Parathyroid adenoma (tissue), 2 donors: ENCODE data around the gene TFEB.

ENCODE experiments used
- H2AFZ ChIP-seq: fragments of 300-600 bp; sonication (generic); one replicate; pipeline ENCODE4 v1.7.0; 2017; ENCODE audit warnings: antibody characterized with exemption, mild to moderate bottlenecking
- H3K27ac ChIP-seq: fragments of 300-600 bp; sonication (generic); one replicate; pipeline ENCODE4 v1.7.0; 2017
- H3K27me3 ChIP-seq: fragments of 300-600 bp; sonication (generic); one replicate; pipeline ENCODE4 v1.7.0; 2017; ENCODE audit warnings: low read length; ENCODE audit not compliant: control insufficient read depth, insufficient read depth
- H3K36me3 ChIP-seq: fragments of 300-600 bp; sonication (generic); one replicate; pipeline ENCODE4 v1.7.0; 2017; ENCODE audit warnings: low read length; ENCODE audit not compliant: control insufficient read depth, insufficient read depth
- H3K4me1 ChIP-seq: fragments of 300-600 bp; sonication (generic); one replicate; pipeline ENCODE4 v1.7.0; 2017; ENCODE audit warnings: control low read depth
- H3K4me2 ChIP-seq: fragments of 300-600 bp; sonication (generic); one replicate; pipeline ENCODE4 v1.7.0; 2017; ENCODE audit warnings: low read length
- H3K4me3 ChIP-seq: fragments of 300-600 bp; sonication (generic); one replicate; pipeline ENCODE4 v1.7.0; 2017; ENCODE audit warnings: low read depth, low read length
- H3K79me2 ChIP-seq: fragments of 300-600 bp; sonication (generic); one replicate; pipeline ENCODE4 v1.7.0; 2017; ENCODE audit warnings: control low read depth
- H3K9ac ChIP-seq: fragments of 300-600 bp; sonication (generic); one replicate; pipeline ENCODE4 v1.7.0; 2017; ENCODE audit warnings: mild to moderate bottlenecking
- H3K9me3 ChIP-seq: fragments of 300-600 bp; sonication (generic); one replicate; pipeline ENCODE4 v1.7.0; 2017; ENCODE audit warnings: low read length; ENCODE audit not compliant: control insufficient read depth
- TF ChIP-seq, protein P1 (sequence below): fragments of 300-600 bp; sonication (generic); IDR thresholded peaks from one replicate; pipeline ENCODE4 v1.7.0; 2017; ENCODE audit warnings: antibody characterized with exemption, mild to moderate bottlenecking
- donor health status: primary hyperparathyroidism.

TFEB gene

GRCh38 chr6:41637194-41638001, 98.0 kb downstream of the TFEB start:
- TF ChIP-seq, protein P1, sequence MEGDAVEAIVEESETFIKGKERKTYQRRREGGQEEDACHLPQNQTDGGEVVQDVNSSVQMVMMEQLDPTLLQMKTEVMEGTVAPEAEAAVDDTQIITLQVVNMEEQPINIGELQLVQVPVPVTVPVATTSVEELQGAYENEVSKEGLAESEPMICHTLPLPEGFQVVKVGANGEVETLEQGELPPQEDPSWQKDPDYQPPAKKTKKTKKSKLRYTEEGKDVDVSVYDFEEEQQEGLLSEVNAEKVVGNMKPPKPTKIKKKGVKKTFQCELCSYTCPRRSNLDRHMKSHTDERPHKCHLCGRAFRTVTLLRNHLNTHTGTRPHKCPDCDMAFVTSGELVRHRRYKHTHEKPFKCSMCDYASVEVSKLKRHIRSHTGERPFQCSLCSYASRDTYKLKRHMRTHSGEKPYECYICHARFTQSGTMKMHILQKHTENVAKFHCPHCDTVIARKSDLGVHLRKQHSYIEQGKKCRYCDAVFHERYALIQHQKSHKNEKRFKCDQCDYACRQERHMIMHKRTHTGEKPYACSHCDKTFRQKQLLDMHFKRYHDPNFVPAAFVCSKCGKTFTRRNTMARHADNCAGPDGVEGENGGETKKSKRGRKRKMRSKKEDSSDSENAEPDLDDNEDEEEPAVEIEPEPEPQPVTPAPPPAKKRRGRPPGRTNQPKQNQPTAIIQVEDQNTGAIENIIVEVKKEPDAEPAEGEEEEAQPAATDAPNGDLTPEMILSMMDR, result no peak
- peak overlapping the region; percentile 52 for H3K4me2 ChIP-seq
- H3K79me2 ChIP-seq, result no peaks in the 10 kb centered on the region
- H3K4me3 ChIP-seq, result peak overlapping the region; percentile 27
- no peak overlapping the region for H3K9ac ChIP-seq
- H3K27me3 ChIP-seq, result no peaks in the 10 kb centered on the region
- H3K27ac ChIP-seq, result no peak overlapping the region
- no peaks in the 10 kb centered on the region for H3K9me3 ChIP-seq
- H3K36me3 ChIP-seq, result no peaks in the 10 kb centered on the region
- peaks cover 7% of the 10 kb centered on the region for H3K4me1 ChIP-seq
- peak overlapping the region; percentile 66 for H2AFZ ChIP-seq

DNA sequence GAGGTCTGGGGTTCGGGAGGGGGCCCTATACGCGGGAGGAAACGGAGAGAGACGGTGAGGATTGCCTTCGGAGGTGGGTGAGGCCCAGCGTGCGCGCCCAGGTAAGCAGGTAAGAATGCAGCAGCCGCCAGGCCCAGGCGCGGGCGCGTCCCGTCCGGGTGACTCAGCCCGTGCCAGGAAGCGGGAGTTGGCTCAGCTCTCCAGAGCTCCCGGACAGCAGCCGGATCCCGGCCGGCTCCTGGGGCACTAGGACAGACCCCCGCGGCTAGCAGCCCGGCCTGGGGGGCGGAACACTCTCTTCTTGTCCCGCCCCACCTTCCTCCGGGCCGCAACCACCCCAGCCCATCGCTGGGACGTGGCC, 98.6 kb downstream of the TFEB start:
- TF ChIP-seq, protein P1, result no peak
- no peaks in the 10 kb centered on the region for H3K79me2 ChIP-seq
- peak overlapping the region; percentile 66 for H2AFZ ChIP-seq
- no peak overlapping the region for H3K27ac ChIP-seq
- peaks cover 7% of the 10 kb centered on the region for H3K4me1 ChIP-seq
- no peak overlapping the region for H3K4me3 ChIP-seq
- H3K9me3 ChIP-seq, result no peaks in the 10 kb centered on the region
- H3K9ac ChIP-seq, result no peak overlapping the region
- H3K4me2 ChIP-seq, result peak overlapping the region; percentile 52
- H3K27me3 ChIP-seq, result no peaks in the 10 kb centered on the region
- H3K36me3 ChIP-seq, result no peaks in the 10 kb centered on the region

DNA sequence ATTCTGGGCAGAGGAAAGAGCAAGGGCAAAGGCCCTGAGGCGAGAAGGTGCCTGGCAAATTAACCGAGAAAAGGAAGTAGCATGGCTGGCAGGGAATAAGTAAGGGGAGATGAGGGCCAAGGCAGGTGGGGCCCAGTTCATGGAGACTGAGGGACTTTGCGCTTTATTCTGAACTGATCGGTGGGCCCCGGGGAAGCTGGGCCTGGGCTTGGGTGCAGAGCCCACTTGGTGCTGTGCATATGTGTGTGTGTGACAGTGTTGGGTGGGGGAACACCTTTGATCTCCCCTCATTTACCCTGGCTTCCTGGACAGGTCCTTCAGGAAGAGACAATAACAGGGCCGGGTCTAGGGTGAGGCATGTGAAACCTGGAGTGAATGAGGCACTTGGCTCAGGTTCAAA, 100.0 kb downstream of the TFEB start:
- no peaks in the 10 kb centered on the region for H3K36me3 ChIP-seq
- no peak overlapping the region for H2AFZ ChIP-seq
- H3K27me3 ChIP-seq, result no peaks in the 10 kb centered on the region
- no peak overlapping the region for H3K27ac ChIP-seq
- TF ChIP-seq, protein P1, result no peak
- peaks cover 7% of the 10 kb centered on the region for H3K4me1 ChIP-seq
- no peak overlapping the region for H3K4me2 ChIP-seq
- no peak overlapping the region for H3K4me3 ChIP-seq
- H3K9me3 ChIP-seq, result no peaks in the 10 kb centered on the region
- H3K79me2 ChIP-seq, result no peaks in the 10 kb centered on the region
- no peak overlapping the region for H3K9ac ChIP-seq

GRCh38 chr6:41634657-41635056, 100.8 kb downstream of the TFEB start:
- no peak overlapping the region for H3K9ac ChIP-seq
- no peak overlapping the region for H2AFZ ChIP-seq
- no peaks in the 10 kb centered on the region for H3K9me3 ChIP-seq
- no peaks in the 10 kb centered on the region for H3K27me3 ChIP-seq
- H3K4me1 ChIP-seq, result peaks cover 7% of the 10 kb centered on the region
- no peaks in the 10 kb centered on the region for H3K79me2 ChIP-seq
- H3K4me2 ChIP-seq, result no peak overlapping the region
- no peaks in the 10 kb centered on the region for H3K36me3 ChIP-seq
- TF ChIP-seq, protein P1, result no peak
- H3K4me3 ChIP-seq, result no peak overlapping the region
- no peak overlapping the region for H3K27ac ChIP-seq
